GM23248 (cell line): ENCODE results near the gene MMP24OS.

ENCODE experiments used
- EZH2 ChIP-seq: fragments of 200-600 bp; sonication (generic); IDR thresholded peaks from 2 replicates; pipeline ENCODE4 v1.6.1; 2018; ENCODE audit warnings: antibody characterized with exemption, mild to moderate bottlenecking; ENCODE audit not compliant: insufficient read depth, poor library complexity, severe bottlenecking
- EZH2phosphoT487 ChIP-seq: fragments of 200-600 bp; sonication (generic); IDR thresholded peaks from 2 replicates; pipeline ENCODE4 v1.6.1; 2018; ENCODE audit warnings: antibody characterized with exemption, moderate library complexity, mild to moderate bottlenecking, low read depth; ENCODE audit not compliant: insufficient read depth

- no peak for TF ChIP-seq EZH2
- no peak for TF ChIP-seq EZH2phosphoT487
These were observed 33.9 kb downstream of the MMP24OS start for GRCh38 chr20:35243986-35244385.
